ENCODE results near the gene GAA.
A peak's percentile ranks its signal among the peaks of the same experiment; 100 is the strongest.

The GAA gene

GRCh38 chr17:80101011-80101945, at the start of gene GAA:
GAA (plus strand) TSS chr17:80101581; CDS start chr17:80104587, 3,006 bp downstream.
- peak; percentile 66 to 87 for DNase-seq (ENCODE audit: low read depth in 2 of 2)

GRCh38 chr17:80051681-80052080, 49.7 kb upstream of the GAA start:
- DNase-seq (ENCODE audit: low read depth in 2 of 2) = no peak

DNA sequence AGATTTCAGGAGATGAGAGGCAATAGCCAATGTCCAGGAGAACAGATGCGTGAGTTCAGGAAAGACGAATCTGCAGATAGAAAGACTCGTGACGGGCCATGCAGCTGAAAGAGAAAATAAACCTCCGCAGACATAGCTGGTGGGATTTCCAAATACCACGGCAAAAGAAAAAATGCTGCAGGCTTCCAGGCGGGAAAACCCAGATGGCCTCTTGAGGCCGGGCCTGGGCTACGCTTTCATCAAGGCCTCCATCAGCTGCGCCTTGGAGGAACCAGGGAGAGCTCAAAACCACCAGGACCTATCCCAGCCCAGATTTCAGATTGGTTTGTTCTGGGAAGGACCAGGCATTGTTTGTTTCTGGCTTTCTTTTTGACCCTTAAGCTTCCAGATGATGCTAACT, 48.3 kb upstream of the GAA start:
- DNase-seq (ENCODE audit: low read depth in 2 of 2) = no peak

GRCh38 chr17:80055597-80055996, 45.8 kb upstream of the GAA start:
- no peak for DNase-seq (ENCODE audit: low read depth in 2 of 2)

DNA sequence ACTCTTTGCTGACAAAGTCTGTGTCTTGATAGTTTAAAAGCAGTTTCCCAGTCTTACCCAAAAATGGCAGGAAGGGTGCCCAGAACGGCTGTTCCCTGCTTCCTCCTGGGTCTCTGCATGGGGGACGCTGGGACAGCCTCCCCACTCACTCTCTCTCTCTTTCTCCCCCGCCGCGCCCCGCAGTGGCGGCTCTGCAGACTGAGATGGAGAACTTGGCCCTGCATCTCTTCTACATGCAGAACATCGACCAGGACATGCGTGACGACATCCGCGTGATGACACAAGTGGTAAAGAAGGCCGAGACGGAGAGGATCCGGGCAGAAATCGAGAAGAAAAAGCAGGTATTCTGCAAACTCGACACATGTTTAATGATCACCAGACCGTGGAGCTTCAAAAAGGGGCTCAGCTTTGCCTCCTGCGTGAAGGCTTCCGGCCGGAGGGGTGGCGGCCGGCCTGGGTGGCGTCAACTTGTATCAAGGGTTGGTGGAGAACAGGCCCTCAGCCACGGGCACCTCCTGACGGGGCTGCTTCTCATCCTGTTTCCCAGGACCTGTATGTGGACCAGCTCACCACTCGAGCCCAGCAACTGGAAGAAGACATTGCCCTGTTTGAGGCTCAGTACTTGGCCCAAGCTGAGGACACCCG, 42.9 kb upstream of the GAA start:
- DNase-seq (ENCODE audit: low read depth in 2 of 2) = no peak

DNA sequence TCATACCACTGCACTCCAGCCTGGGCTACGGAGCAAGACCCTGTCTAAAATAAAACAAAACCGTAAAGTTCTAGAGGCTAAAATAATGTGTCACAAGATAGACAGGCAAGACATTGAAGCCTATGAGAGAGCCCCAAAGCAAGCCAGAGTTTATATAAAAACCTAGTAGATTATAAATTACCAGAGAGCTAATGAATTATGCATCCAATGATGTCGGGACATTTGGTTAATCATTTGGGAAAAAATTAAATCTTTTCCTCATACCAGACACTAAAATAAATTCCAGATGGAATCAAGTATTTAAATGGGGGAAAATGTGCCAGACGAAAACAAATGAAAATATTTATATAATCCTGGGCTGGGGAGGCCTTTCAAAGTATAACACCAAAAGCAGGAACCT, 40.7 kb upstream of the GAA start:
- no peak for DNase-seq (ENCODE audit: low read depth in 2 of 2)

DNA sequence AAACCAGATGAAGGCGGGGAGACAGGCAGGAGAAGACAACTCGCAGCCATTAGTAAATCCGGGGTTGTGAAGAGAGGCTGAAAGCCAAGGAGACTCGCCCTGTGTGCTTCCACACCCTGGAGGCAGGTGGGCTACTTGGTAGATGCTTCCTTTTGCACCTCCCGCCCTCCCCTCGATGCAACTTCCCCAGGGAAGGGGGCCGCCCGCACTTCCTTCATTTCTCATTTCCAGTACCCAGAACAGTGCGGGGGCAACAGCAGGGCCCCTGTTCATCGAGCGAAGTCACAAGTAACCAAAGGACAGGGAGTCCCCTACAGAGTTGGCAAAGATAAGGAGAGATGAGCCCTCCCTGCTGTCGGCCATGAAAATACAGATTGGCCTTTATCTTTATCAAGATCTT, 40.0 kb upstream of the GAA start:
- no peak for DNase-seq (ENCODE audit: low read depth in 2 of 2)

GRCh38 chr17:80063830-80064585, 37.4 kb upstream of the GAA start:
- no peak for DNase-seq (ENCODE audit: low read depth in 2 of 2)

GRCh38 chr17:80064696-80065095, 36.7 kb upstream of the GAA start:
- no peak for DNase-seq (ENCODE audit: low read depth in 2 of 2)

GRCh38 chr17:80065478-80066170, 35.8 kb upstream of the GAA start:
- DNase-seq (ENCODE audit: low read depth in 2 of 2) = no peak

DNA sequence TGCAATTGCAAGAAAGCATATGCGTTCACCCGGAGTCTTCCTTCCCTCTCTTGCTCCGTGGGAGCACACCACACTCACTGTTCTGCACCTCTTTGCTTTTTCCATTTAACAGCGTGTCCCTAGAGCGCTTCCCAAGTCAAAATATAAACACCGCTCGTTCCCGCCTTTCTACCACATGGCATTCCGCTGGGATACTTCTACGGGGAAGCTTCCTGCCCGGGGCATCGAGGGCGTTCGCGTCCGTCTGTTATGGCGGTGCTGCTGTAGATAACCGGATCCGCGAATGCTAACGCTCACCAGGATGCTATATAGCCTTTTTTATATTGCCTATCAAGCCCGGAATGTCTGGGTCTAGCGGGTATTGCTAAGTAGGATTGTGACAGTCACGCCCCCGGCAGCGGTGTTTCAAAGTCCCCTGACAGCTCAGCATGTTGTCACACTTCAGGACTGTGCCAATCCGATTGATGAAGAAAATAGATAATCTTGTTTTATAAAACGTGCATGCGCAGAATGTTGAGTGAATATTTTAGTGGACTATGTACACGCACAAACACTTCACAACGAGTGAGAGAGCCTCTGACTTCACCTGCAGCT, 33.9 kb upstream of the GAA start:
- DNase-seq (ENCODE audit: low read depth in 2 of 2) = no peak

DNA sequence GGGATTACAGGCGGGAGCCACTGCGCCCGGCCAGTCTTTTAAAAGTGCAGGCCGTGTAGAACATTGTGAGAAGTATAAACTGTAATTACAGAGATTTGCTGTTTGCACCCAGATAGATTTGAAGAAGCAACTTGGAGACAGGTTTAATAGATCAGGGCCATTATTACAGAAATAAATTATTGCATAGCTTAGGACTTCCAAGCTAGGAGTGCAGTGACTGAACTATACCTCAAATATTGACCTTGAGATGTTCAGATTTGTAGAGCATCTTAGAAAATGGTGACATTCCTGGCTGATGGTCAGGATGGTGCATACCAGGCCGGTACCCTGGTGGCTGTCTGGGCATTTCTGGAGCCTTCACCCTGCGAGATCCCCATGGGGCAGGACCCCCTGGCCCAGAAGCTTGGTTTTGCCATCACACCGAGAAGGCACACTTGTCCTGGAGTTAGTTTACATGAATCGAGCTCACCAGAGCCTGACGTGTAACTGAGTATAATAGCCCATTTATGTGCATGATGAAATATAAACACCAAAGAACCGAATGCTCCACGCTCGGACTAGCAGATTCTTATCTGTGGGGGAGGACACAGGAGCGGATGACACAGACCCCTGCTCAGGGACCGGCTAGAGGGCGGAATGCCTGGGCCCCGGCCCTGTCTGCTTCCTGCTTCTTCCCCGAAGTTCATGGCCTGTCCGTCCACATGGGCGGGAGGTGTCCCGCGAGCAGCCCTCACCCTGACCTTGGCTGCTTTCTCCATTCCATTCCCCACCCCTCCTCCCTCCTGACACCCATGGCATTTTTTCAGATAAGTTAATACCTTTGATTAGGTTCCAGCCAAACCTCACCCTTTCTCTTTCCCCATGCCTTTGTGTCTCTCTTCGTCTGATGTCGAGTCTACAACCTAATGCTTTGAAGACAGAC, 32.8 kb upstream of the GAA start:
- no peak for DNase-seq (ENCODE audit: low read depth in 2 of 2)

DNA sequence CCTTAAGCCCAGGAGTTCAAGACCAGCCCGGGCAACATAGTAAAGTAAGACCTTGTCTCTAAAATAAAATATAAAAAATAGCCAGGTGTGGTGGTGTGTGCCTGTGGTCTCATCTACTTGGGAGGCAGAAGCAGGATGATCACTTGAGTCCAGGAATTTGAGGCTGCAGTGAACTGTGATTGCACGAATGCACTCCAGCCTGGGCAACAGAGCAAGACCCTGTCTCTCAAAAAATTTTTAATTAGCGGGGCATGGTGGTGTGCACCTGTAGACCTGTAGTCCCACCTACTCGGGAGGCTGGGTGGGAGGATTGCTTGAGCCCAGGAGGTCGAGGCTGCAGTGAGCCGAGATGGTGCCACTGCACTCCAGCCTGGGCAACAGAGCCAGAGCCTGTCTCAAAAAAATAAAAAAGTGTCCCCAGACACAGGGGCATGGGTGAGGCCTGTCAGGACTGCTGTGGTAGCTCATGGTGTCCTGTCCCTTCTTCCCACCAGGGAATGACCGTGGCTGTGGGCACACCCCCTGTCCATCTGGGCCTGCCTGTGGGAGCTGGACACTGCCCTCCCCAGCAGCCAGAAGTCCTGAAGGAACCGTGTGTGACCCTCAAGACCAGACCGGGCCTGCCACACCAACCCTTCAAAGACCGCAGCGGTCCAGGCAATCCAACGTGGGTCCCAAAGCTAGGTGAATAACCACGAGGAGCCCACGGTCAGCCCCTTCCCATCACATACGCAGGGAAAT, 30.8 kb upstream of the GAA start:
- no peak for DNase-seq (ENCODE audit: low read depth in 2 of 2)

GRCh38 chr17:80071116-80071841, 30.1 kb upstream of the GAA start:
- DNase-seq (ENCODE audit: low read depth in 2 of 2) = no peak

GRCh38 chr17:80072410-80072809, 29.0 kb upstream of the GAA start:
- DNase-seq (ENCODE audit: low read depth in 2 of 2) = no peak

DNA sequence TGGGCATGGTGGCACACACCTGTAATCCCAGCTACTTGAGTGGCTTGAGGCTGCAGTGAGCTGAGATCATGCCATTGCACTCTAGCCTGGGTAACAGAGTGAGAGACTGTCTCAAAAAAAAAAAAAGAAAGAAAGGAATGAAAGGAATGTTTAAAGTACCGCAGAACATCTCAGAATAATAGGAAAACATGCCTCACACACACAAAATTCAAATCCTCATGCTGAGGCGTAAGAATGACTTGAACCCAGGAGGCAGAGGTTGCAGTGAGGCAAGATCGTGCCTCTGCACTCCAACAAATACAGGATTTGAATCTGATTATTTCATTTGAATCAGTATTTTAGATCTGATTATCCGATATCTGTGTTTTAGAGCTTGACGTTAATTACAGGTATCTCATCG, 21.3 kb upstream of the GAA start:
- DNase-seq (ENCODE audit: low read depth in 2 of 2) = no peak

DNA sequence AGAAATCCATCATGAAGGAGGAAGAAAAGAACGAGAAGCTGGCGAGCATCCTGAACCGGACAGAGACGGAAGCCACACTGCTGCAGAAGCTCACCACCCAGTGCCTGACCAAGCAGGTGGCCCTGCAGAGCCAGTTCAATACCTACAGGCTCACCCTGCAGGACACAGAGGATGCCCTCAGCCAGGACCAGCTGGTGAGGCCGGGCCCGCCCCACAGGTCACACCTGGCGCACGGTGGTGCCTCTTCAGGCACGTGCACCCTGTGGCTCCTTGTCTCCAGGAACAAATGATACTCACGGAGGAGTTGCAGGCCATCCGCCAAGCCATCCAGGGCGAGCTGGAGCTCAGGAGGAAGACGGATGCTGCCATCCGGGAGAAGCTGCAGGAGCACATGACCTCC, 19.8 kb upstream of the GAA start:
- DNase-seq (ENCODE audit: low read depth in 2 of 2) = no peak

- peak; percentile 32 to 37 for DNase-seq (ENCODE audit: low read depth in 2 of 2)
These were observed 18.8 kb upstream of the GAA start for GRCh38 chr17:80082403-80083135.

Measured in stimulated activated CD8-positive, alpha-beta memory T cell treated with anti-CD3 and anti-CD28 coated beads, Interleukin-7, amount 100 ng/mL, for 4 hours (primary cell).